ENCODE results near the gene KIAA0232.
"Not testable (repeated sequence)": the region's sequence is repeated elsewhere in the genome, so short reads cannot be mapped to it uniquely, and the experiment has no call there.

The KIAA0232 gene

DNA sequence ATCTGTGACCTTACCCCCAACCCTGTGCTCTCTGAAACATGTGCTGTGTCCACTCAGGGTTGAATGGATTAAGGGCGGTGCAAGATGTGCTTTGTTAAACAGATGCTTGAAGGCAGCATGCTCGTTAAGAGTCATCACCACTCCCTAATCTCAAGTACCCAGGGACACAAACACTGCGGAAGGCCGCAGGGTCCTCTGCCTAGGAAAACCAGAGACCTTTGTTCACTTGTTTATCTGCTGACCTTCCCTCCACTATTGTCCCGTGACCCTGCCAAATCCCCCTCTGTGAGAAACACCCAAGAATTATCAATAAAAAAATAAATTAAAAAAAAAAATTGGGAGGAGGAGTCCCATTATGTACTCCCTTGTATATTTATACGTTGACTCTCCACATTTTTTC, 26.2 kb upstream of the KIAA0232 start:
- DNase-seq (ENCODE audit: low spot score), result not testable (repeated sequence)

DNA sequence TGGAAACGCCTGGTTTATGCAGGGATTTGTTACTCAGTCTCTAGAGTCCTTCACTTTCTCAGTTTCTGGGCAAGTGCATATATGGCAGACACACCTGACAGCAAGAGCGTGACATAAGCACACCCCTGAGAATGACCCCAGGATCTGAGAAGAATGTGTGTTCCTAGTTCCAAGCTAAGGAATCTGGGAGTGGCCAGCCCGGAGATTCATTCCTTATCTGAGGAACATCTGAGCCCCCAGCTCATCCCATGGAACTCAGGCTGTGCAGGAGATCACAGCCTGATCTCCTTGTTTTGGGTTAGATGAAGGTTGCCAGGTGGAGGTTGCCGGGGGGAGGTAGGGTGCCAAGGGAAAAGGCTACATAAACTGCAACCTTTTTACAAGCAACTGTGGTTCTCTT, 23.8 kb upstream of the KIAA0232 start:
- DNase-seq (ENCODE audit: low spot score), result no peak

DNA sequence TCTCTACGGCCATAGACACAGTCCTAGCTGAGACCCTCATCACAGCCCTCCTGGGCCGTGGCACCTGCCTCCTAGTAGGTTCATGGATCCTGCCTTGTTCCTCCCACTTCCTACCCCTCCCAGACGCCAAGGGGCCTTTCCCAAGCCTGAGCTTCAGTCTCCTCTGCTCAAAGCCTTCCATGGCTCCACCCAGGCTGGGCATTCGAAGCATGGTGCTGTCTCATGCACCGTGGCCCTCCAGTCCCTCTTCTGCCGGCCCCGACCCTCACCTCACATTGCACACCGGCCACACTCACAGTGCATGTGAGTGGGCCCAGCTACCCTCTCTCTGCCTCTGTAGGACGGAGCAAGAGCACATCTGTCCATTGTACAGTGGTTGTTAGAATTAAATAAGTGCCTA, 21.7 kb upstream of the KIAA0232 start:
- DNase-seq (ENCODE audit: low spot score), result no peak

DNA sequence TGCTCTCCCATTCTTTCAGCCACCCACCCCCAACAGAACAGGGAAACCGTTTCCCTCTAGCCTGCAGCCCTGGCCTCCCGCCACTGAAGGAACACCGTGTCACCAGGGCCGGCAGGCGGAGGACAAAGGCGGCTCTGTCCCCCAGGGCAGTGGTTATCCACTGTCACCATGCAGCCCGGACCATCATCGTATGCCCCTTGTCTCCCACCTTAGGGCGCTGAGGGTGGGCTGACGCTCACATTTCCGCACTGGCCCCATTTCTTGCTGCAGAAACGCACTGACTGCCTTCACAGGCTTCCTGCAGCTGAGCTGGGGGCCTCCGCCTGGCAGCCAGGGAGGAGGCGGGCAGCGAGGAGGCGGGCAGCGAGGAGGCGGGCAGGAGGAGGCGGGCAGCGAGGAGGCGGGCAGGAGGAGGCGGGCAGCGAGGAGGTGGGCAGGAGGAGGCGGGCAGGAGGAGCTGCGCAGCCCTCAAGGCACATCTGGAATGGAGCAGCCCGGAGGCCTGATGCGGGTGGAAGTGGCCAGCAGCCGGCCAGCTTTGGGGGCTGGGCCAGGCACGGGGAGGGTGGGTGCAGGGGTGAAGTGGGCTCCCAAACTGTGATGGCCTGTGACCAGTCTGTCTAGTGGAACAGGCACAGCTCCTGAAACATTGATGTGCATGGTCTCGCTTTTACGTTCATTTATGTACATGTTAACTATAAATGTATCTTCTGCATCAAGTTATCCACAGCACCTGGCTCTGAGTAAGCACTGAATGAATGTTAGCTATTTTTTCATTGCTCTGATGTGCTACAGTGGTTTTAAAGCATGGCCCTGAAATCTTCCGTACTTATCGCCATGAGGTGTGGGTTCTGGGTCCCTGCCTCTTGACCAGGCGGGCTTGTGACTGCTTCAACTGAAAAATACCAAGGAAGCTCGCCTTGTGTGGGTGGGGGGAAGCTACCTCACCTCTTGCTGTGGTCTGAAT, 20.6 kb upstream of the KIAA0232 start:
- peak; percentile 39 for DNase-seq (ENCODE audit: low spot score)

DNA sequence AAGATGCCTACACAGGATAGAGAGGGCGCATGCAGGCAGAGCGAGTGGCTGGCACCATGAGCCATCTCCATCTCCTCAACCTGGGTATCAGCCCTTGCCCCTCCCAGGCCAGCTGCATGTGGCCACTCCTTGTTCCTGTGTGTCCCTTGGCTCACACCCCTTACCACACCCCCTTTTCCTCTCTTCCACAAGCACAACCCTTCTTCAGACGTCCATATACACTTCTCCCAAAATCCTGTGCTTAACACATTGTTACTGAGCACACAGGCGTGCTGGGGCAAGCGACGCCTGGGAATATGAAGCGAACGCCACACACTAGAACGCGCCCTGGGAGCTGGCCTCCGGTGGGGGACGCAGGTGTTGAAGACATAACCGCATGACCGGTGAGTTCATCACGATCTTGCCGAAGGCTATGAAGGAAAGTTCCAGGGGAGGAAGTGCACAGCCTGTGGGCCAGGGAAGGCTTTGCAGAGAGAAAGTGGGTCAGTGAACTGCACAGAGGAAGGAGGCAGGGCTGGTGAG, 19.1 kb upstream of the KIAA0232 start:
- DNase-seq (ENCODE audit: low spot score), result no peak

DNA sequence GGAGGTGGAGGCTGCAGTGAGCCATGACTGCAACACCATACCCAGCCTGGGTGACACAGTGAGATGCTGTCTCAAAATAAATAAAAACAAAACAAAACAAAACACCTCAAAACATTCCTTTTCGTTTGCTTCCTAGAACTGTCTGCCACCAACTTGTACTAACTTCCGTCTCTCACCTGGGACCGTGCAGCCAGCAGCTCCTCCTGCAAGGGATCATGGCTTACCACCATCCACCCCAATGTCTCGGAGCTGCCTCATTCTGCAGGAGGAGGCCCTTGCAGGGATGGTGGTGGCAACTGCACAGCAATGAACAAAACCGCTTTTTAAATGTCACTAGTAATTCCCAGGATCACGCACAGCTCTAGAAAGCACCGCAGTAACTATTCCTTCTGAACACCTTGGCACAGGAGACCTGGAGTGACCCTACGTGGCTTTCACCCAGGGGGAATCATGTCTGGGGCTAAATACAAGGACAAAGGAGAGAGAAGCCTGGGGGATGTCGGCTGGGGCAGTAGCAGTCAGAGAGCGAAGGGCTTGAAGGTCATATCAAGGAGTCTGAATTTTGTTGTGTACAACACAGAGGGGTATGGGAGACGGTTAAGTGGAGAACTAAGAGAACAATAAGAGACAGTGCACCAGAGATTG, 17.4 kb upstream of the KIAA0232 start:
- DNase-seq (ENCODE audit: low spot score), result no peak

DNA sequence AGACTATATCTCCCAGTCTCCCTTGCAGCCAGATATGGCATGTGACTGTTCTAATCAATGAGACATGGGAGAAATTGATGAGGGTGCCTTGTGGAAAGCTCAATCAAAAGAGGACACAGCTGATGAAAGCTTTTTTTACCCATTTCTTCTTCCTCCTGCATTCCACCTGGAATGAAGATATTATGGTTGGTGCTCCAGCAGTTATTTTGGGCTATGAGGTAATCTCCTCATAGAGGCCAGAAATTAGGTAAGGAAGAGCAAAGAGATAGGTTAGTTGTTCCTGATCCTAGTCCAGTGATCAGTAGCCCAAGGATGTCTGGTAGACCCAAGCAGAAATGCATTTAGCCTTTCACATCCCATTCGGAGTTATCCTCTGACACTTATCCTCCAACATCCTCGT, 16.8 kb upstream of the KIAA0232 start:
- no peak for DNase-seq (ENCODE audit: low spot score)

DNA sequence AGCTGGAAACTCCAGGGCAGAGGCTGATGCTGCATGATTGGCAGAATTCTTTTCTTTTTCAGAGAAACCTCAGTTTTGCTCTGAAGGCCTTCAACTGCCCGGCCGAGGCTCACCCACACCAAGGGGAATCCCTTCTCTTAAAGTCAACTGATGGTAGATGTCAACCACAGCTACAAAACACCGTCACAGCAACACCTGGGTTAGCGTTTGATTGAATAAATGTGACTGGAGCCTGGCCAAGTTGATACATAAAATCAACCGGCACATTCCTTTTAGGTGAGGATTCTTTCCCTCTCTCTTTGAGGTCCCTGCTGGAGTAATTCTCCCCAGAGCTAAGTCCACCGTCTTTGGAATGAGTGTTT, 15.2 kb upstream of the KIAA0232 start:
- DNase-seq (ENCODE audit: low spot score), result no peak

DNA sequence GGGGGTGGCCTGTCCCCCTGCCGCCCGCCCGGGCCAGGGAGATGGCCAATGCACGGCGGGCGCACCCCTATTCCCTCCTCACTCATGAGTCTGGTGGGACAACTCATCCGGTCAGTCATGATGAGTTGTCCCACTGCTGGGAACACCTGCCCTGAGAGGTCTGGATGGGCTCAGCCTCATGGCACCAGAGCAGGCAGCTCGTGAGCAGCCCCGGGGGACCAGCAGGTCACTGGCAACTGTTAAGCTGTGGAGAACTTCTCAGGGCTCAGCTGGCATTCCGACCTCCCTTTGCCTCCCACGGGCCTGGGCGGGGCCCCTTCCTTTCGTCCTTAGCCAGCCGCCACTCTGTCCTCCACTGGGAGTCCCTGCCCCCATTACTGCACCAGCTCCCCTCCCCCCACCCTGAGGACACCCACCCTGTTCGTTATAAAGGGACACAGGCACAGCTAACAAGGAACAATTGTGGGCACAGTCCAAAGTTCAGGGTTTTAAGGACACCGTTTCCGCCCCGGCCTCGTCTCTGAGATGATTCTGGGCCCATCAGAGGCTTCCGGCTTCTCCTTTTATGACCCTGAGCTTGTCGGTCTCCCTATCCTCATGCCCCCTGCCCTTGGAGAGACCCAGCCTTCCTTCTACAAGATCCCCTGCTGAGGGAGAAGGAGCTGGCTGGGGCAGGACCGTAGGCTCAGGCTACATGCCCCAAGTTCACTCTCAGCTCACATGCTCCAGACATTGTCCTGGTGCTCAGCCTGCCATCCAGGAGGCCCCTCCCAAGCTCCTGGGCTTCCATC, 14.6 kb upstream of the KIAA0232 start:
- no peak for DNase-seq (ENCODE audit: low spot score)

DNA sequence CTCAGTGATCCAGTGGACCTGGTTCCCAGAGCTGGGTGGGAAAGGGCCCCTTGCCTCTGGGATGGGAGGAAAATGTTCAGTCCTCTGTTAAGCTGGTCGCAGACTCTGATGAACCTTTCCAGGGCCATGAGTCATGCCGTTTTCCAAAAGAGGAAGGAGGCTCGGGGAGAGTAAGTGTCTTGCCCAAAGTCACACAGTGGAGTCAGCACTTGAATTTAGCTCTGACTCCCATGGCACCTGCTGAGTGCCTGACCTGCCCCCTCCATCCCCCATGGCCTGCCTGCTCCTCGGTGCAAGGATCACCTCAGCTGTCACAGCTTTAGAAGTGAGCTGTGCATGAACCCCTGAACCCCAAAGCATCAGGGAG, 14.0 kb upstream of the KIAA0232 start:
- peak; percentile 37 for DNase-seq (ENCODE audit: low spot score)

DNA sequence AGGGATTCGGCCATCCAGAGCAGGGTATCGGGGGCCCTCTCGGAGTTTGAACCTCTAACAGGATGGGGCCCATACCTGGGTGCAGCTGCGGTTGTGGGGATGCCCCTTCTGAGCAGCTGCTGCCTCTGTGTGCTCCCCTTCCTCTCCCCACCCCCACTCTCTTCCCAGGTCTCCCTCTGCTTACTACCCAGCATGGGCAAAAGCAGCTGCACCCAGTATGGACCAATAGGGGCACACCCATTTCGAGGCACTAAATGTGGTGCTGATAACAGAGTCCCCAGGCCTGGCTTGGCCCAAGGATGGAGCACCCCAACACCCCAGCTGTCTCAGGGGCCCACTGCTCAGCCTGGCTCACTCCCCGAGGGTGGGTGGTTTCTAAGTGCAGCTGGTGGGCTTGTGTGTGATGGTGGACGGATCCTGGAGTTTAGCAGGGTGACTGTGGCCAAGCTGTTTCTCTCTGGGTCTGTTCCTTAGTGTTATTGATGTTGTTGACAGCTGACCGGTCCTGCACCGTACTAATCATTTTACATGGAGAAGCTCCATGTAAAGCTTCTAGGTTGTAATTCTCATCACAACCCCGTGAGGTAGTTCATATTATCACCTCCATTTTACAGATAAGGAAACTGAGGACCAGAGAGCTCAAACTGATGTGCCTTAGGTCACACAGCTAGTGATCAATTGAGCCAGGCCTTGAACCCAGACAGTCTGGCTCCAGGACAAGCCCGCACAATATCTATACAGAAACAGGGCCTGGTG, 13.1 kb upstream of the KIAA0232 start:
- DNase-seq (ENCODE audit: low spot score), result peak; percentile 90

DNA sequence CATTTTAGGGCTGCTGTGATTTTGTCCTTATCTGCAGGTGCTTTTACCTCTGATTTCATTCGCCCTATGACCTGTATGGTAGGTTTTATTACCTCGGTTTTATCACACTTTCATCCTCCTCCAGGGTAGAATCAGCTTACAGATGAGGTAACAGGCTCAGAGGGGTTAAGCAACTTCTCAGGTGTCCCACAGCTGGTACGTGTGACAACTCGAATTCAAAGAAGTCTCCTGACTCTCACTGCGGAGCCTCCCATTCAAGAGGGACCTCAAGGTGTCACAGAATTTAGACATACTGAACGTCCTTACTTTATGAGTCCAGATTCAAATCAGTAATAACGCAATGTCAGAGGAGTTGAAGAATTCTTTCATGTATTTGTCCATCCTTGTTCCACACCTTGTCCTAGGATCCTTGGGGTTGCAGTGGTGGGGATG, 12.5 kb upstream of the KIAA0232 start:
- DNase-seq (ENCODE audit: low spot score), result no peak

DNA sequence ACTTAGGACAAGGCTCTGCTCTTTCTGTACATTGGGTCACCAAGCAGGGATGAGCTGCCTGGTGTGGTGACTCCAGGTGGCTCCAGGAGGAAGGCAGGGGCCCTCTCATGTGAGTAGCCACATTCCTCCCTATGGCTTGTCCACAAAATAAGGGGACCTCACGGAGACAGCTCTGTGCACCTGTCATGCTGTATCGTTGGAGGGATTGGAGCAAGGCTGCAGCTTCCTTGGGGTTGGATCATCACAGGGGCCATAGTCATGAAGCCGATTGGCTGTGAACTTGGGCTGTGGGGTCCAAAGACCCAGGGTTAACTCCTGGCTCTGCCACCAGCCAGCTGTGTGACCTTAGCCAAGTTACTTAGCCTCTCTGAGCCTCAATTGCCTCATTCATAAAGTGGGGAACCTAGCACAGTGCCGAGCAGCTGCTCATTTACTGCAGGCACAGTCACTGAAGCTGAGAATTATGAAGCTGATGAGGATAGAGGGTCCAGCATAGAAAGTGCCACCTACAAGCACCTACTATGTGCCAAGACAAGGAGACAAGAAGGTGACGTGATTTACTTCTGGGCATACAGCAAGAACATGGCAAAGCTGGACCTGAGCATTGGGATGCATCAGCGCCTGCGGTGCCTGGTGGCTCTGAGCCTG, 11.8 kb upstream of the KIAA0232 start:
- DNase-seq (ENCODE audit: low spot score), result no peak

DNA sequence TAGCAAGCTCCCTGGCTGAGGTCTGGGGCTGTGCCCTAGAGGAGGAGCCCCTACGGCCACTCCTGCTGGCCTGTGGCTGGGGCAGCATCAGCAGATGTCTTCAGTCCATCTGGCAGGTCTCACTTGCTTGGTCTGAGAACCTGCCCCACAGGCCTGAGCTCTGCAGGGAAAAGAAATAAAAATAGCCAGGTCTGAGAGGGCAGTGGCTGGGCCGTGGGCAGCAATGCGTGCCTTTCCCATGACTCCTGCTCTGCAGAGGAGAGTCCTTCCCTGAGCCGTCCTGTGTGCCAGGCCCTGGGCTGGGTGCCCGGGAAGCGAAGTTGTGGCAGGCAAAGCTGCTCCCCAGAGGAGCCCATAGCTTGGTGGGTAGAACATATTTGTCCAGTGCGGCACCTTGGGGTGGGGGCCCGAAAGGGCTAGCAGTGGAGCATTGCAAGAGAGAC, 11.3 kb upstream of the KIAA0232 start:
- no peak for DNase-seq (ENCODE audit: low spot score)

DNA sequence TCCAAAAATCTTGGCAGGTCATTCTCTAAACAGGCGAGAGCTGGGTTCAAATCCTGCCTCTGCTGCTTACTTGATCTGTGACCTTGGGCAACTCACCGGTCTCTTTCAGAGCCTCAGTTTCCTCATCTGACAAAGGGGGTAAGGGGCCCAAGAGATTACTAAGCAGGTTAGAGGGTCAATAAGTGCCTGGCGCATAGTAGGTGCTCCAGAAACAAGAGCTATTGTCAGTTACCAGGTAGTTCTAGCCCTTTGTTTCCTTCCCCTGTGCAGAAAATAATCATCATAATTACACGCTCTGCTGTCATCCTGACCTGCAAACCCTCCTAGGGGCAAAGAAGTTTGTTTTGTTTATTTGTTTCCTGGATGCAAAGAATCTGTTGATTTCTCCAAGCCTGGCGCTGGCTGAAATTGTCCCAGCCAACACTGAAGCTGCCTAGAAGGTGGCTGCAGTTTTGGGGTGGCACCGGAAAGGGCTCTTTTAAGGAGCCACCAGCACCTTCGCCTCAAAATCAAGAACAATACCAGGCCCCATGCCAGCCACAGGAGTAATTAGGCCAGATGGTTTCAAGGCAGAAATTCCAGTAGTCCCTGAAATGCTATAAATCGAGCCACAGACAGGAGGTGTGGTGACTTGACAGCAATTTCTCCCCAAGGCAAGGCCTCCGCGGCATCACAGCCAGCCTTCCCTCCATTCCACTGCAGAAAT, 10.2 kb upstream of the KIAA0232 start:
- DNase-seq (ENCODE audit: low spot score), result no peak

DNA sequence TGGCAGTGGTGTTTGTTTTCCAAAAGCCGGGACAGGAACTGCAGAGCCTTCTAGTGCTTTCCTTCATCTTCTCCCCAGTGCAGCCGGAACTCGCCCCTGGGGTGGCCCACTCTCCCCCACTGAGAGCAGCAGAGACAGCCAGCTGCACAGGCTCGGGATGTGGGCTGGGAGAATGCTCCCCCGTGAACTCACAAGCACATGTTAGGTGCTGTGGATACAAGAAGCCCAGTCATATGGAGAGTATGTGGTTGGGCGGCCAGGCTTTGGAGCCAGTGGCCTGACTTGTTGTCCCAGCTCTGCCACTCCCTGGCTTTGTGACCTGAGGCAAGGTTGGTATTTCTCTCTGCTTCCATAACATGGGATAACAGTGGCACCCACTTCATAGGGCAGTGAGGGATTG, 9.4 kb upstream of the KIAA0232 start:
- no peak for DNase-seq (ENCODE audit: low spot score)

DNA sequence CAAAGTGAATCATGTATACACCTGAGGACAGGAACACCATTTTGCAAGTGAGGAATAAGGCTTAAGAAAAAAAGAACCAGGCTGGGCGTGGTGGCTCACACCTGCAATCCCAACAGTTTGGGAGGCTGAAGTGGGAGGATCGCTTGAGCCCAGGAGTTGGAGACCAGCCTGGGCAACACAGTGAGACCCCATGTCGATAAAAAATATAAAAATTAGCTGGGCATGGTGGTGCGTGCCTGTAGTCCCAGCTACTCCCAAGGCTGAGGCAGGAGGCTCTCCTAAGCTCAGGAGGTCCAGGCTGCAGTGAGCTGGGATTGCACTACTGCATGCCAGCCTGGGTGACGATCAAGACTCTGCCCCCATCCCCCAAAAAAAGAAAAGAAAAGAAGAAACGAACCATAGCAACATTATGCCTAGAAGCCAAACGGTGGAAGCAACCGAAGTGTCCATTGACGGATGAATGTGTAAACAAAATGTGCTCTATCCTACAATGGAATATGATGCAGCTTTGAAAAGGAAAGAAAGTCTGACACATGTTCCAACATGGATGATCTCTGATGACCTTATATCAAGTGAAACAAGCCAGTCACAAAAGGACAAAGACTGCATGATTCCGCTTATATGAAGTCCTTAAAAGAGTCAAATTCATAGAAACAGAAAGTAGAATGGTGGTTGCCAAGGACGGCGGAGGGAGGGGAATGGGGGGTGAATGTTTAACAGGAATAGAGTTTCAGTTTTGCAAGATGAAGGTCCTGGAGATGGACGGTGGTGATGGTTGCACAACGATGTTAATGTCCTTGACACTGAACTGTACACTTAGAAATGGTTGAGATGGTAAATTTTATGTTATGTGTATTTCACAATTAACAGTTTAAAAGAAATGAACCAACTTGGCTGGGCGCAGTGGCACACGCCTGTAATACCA, 8.6 kb upstream of the KIAA0232 start:
- DNase-seq (ENCODE audit: low spot score), result no peak

DNA sequence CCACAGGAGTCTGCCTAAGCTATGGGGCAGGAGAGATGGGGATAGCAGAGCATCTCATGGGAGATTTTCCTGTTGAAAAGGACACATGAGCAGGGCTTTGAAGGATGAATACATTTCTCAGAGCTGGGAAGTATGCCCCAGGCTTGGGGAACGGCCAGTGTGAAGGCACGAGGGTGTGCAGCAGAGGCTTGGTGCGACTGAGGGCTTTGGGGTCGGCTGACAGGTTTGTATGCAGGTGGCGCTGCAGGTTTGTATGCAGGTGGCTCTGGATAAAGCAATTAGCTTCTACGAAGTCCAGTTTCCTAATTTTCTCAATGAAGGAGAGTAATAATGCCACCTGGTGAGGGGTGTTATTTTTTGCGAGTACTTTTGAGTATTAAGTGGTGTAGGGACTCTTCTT, 6.8 kb upstream of the KIAA0232 start:
- no peak for DNase-seq (ENCODE audit: low spot score)

DNA sequence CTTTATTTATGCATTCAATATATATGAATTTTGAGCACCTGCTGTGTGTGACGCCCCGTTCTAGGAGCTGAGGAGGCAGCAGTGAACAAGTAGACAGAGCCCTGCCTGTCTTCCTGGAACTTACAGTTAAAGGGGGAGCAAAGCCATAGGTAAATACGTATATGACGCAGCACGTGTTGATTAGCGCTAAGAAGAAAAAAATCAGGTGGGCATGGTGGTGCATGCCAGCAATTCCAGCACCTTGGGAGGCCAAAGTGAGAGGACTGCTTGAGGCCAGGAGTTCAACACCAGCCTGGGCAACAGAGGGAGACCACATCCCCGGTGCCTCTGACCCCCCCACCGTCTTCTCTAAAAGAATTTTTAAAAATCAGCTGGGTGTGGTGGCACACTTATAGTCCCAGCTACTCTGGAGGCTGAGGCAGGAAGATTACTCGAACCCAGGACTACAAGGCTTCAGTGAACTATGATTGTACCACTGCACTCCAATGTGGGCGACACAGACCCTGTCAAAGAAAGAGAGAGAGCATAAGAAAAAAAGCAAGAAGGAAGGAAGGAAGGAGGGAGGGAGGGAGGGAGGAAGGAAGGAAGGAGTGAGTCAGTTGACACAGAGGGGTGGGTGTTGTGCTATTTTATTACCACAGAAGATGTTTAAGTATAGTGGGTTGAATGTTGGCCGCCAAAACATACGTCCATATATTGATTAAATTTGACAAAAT, 5.4 kb upstream of the KIAA0232 start:
- no peak for DNase-seq (ENCODE audit: low spot score)

All from hematopoietic multipotent progenitor cell treated with erythropoietin and hydrocortisone succinate and interleukin-3 and kit ligand, for 15 days (in vitro differentiated cells).